GM23338 (cell line): ENCODE results near the gene GAL3ST1. TPM values are rescaled to one million over a fixed set of nuclear protein-coding genes. Genes with fewer than 3 reads are reported as not detected.

ENCODE experiments used
- ATAC-seq: fragments of 200-7000 bp; cut with Tn5 transposase; 3 replicates; pipeline ENCODE4 v1.9.1; 2020
- DNase-seq: peaks from one replicate; pipeline ENCODE4 v3.0.0-alpha.2; 2015; ENCODE audit warnings: low spot score
- H2AFZ ChIP-seq: fragments of 200-600 bp; sonication (generic); 2 replicates; pipeline ENCODE4 v1.8.0; 2016; ENCODE audit warnings: antibody characterized with exemption, mild to moderate bottlenecking, moderate library complexity
- H3F3A ChIP-seq: fragments of 200-600 bp; sonication (generic); replicated peaks from 2 replicates; pipeline ENCODE4 v1.8.0; 2017; ENCODE audit warnings: antibody characterized with exemption, mixed run types, low read depth
- H3K27ac ChIP-seq: fragments of 200-600 bp; sonication (generic); 2 replicates; pipeline ENCODE4 v1.6.1; 2016; ENCODE audit warnings: low read depth
- H3K27me3 ChIP-seq: fragments of 200-600 bp; sonication (generic); 2 replicates; pipeline ENCODE4 v1.8.0; 2016; ENCODE audit warnings: mild to moderate bottlenecking, mixed run types, moderate library complexity; ENCODE audit not compliant: insufficient read depth
- H3K36me3 ChIP-seq: fragments of 200-600 bp; sonication (generic); 2 replicates; pipeline ENCODE4 v1.8.0; 2016; ENCODE audit warnings: mild to moderate bottlenecking; ENCODE audit not compliant: insufficient read depth
- H3K4me1 ChIP-seq: fragments of 200-600 bp; sonication (generic); 2 replicates; pipeline ENCODE4 v1.8.0; 2016; ENCODE audit warnings: mild to moderate bottlenecking, moderate library complexity; ENCODE audit not compliant: insufficient read depth
- H3K4me2 ChIP-seq: fragments of 200-600 bp; sonication (generic); 2 replicates; pipeline ENCODE4 v1.7.1; 2017; ENCODE audit warnings: mixed run types
- H3K4me3 ChIP-seq: fragments of 200-600 bp; sonication (generic); 2 replicates; pipeline ENCODE4 v1.6.1; 2016; ENCODE audit warnings: mixed run types
- H3K79me2 ChIP-seq: fragments of 200-600 bp; sonication (generic); replicated peaks from 2 replicates; pipeline ENCODE4 v1.8.0; 2017; ENCODE audit warnings: mild to moderate bottlenecking; ENCODE audit not compliant: insufficient read depth
- H3K9me2 ChIP-seq: fragments of 200-600 bp; sonication (generic); 2 replicates; pipeline ENCODE4 v1.8.0; 2017; ENCODE audit not compliant: insufficient read depth
- H4K20me1 ChIP-seq: fragments of 200-600 bp; sonication (generic); replicated peaks from 2 replicates; pipeline ENCODE4 v1.8.0; 2017; ENCODE audit warnings: mild to moderate bottlenecking; ENCODE audit not compliant: insufficient read depth
- H3K27ac Mint-ChIP-seq: 2 replicates; pipeline ENCODE4 v1.8.0; 2020; ENCODE audit warnings: inconsistent platforms, mild to moderate bottlenecking, moderate library complexity, mixed read lengths
- H3K27me3 Mint-ChIP-seq: 3 replicates; pipeline ENCODE4 v1.8.0; 2022; ENCODE audit warnings: low read depth, mild to moderate bottlenecking, moderate library complexity, mixed read lengths, inconsistent platforms; ENCODE audit not compliant: insufficient read depth, poor library complexity
- H3K36me3 Mint-ChIP-seq: 3 replicates; pipeline ENCODE4 v1.8.0; 2021; ENCODE audit warnings: low read depth, mild to moderate bottlenecking, inconsistent platforms, moderate library complexity, mixed read lengths
- H3K4me1 Mint-ChIP-seq: 3 replicates; pipeline ENCODE4 v1.8.0; 2020; ENCODE audit warnings: mild to moderate bottlenecking, inconsistent platforms, mixed read lengths
- H3K4me3 Mint-ChIP-seq: 3 replicates; pipeline ENCODE4 v1.8.0; 2021; ENCODE audit warnings: moderate library complexity, mild to moderate bottlenecking, inconsistent platforms, mixed read lengths
- H3K9me3 Mint-ChIP-seq: 3 replicates; pipeline ENCODE4 v1.8.0; 2020; ENCODE audit warnings: moderate library complexity, mild to moderate bottlenecking, inconsistent platforms, mixed read lengths
- CREB1 ChIP-seq: fragments of 250-450 bp; sonication (Bioruptor Pico); IDR thresholded peaks from 2 replicates; pipeline ENCODE4 v1.5.0; 2020; ENCODE audit warnings: low read depth, mild to moderate bottlenecking, moderate library complexity
- ETS1 ChIP-seq: IDR thresholded peaks from 2 replicates; pipeline ENCODE4 v1.6.1; 2016; ENCODE audit warnings: antibody characterized with exemption
- EZH2phosphoT487 ChIP-seq: fragments of 200-600 bp; sonication (generic); IDR thresholded peaks from one replicate; pipeline ENCODE4 v1.8.1; 2018; ENCODE audit warnings: antibody characterized with exemption; ENCODE audit not compliant: unreplicated experiment
- NANOG ChIP-seq: IDR thresholded peaks from 2 replicates; pipeline ENCODE4 v1.6.1; 2016; ENCODE audit warnings: antibody characterized with exemption, borderline replicate concordance
- POLR2AphosphoS5 ChIP-seq: IDR thresholded peaks from 2 replicates; pipeline ENCODE4 v1.6.1; 2016; ENCODE audit warnings: antibody characterized with exemption, low read depth
- REST ChIP-seq: IDR thresholded peaks from one replicate; pipeline ENCODE4 v1.6.1; 2018; ENCODE audit warnings: antibody characterized with exemption; ENCODE audit not compliant: unreplicated experiment
- STAT1 ChIP-seq: IDR thresholded peaks from one replicate; pipeline ENCODE4 v1.6.1; 2016; ENCODE audit warnings: antibody characterized with exemption; ENCODE audit not compliant: unreplicated experiment
- ZNF114 ChIP-seq: fragments of 250-450 bp; sonication (Bioruptor Pico); IDR thresholded peaks from 2 replicates; pipeline ENCODE4 v1.5.0; 2020; ENCODE audit warnings: mild to moderate bottlenecking, moderate library complexity
- ZNF331 ChIP-seq: fragments of 250-450 bp; sonication (Bioruptor Pico); IDR thresholded peaks from 2 replicates; pipeline ENCODE4 v1.5.0; 2020; ENCODE audit warnings: low read depth, mild to moderate bottlenecking, moderate library complexity
- polyA plus RNA-seq: library from polyadenylated mRNA; unstranded; fragments of >200 nt; fragmentation: Nextera tagmentation; extraction: Ambion mirVana; gene quantifications from 2 replicates; pipeline ENCODE4 v1.2.1, GENCODE V29; 2016
- total RNA-seq: library from RNA; depleted of rRNA; stranded (reverse); fragments of >200 nt; shearing (Covaris generic); gene quantifications from 2 replicates; pipeline ENCODE4 v1.2.3, GENCODE V29; 2014
- TF ChIP-seq, protein P1 (sequence below), 2 experiments: fragments of 200-600 bp in 1 of 2; sonication (generic) in 1 of 2; conservative IDR thresholded peaks; 2 replicates each; pipeline versions ENCODE4 v1.5.1 to v1.6.1; 2016 to 2017; ENCODE audit warnings: antibody characterized with exemption in 2 of 2, low read depth in 2 of 2, mild to moderate bottlenecking in 2 of 2, moderate library complexity in 1 of 2

GAL3ST1 gene
- total and polyA plus RNA-seq, 2 experiments from 2014 or later = 8.2 to 13.3 TPM

DNA sequence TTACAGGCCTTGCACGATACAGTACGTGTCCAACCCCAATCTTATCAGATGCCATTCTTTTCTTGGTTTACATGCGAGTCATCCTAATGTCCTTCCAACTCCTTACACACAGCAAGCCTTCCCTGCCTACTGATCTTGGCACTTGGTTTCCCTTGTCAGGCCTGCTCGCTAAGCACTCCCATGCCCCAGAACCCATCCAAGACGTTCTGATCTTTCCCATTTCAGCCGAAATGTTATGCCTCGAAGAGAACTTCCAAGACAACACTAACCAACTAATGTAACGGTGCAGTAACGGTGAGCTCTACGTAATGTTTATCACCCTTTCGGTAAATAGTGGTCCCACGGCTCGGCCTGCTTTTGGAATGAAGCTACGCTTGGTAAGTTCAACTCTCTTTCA is 16.7 kb upstream of the GAL3ST1 start:
- DNase-seq (no peak), ATAC-seq (no peak)
- Histone ChIP-seq H3K27me3 (peaks cover 8% of the 10 kb centered on the region; the same call in 1 of the 2 replicates), H3K27ac (no peak overlapping the region), H3K4me3 (peak overlapping the region; percentile 94), H3K79me2 (peaks cover 31% of the 10 kb centered on the region), H3K36me3 (peaks cover 19% of the 10 kb centered on the region), H2AFZ (peak overlapping the region; percentile 4; the same call in 1 of the 2 replicates), H3K4me1 (0 out of 2 replicates have a peak, but pooled peaks cover 7% of the 10 kb centered on the region), H3K4me2 (peak overlapping the region; percentile 95), H3F3A (no peaks in the 10 kb centered on the region), H3K9me2 (no peaks in the 10 kb centered on the region), H4K20me1 (peaks cover 4% of the 10 kb centered on the region; the same call in 1 of the 2 replicates)
- Mint-ChIP-seq H3K9me3 (peaks cover 4% of the 10 kb centered on the region; the same call in 2 of the 3 replicates), H3K4me1 (peaks cover 3% of the 10 kb centered on the region; the same call in 1 of the 3 replicates), H3K27me3 (no peaks in the 10 kb centered on the region), H3K27ac (no peak overlapping the region), H3K36me3 (peaks cover 32% of the 10 kb centered on the region), H3K4me3 (no peak overlapping the region)
- TF ChIP-seq NANOG = no peak
- TF ChIP-seq, protein P1, sequence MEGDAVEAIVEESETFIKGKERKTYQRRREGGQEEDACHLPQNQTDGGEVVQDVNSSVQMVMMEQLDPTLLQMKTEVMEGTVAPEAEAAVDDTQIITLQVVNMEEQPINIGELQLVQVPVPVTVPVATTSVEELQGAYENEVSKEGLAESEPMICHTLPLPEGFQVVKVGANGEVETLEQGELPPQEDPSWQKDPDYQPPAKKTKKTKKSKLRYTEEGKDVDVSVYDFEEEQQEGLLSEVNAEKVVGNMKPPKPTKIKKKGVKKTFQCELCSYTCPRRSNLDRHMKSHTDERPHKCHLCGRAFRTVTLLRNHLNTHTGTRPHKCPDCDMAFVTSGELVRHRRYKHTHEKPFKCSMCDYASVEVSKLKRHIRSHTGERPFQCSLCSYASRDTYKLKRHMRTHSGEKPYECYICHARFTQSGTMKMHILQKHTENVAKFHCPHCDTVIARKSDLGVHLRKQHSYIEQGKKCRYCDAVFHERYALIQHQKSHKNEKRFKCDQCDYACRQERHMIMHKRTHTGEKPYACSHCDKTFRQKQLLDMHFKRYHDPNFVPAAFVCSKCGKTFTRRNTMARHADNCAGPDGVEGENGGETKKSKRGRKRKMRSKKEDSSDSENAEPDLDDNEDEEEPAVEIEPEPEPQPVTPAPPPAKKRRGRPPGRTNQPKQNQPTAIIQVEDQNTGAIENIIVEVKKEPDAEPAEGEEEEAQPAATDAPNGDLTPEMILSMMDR (conservative IDR thresholded peaks at IDR 0.05; ENCODE audit: low read depth in 2 of 2) = no peak
- no peak for TF ChIP-seq EZH2phosphoT487
- TF ChIP-seq ZNF331 (CRISPR knock-in tag) = no peak
- no peak for TF ChIP-seq ETS1
- no peak for TF ChIP-seq CREB1
- no peak for TF ChIP-seq POLR2AphosphoS5
- no peak for TF ChIP-seq REST

DNA sequence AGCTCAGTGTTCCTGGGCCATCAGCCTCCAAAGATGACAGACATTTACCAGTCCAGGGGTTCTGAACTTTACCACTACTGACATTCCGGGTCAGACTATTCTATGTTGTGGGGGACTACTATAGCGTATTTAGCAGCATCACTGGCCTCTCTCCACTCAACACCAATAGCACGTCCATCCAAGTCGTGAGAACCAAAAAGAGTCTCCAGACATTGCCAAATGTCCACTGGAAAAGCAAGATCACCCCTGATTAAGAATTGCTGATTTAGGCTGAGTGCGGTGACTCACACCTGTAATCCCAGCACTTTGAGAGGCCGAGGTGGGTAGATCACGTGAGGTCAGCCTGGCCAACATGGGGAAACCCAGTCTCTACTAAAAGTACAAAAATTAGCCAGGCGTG is 11.9 kb upstream of the GAL3ST1 start:
- no peak overlapping the region for H3K27ac Mint-ChIP-seq
- ATAC-seq = no peak
- H3F3A ChIP-seq = no peaks in the 10 kb centered on the region
- H3K9me2 ChIP-seq = no peaks in the 10 kb centered on the region
- no peak overlapping the region for H3K4me3 ChIP-seq
- H3K9me3 Mint-ChIP-seq = no peaks in the 10 kb centered on the region
- DNase-seq = no peak
- H3K79me2 ChIP-seq = peaks cover 29% of the 10 kb centered on the region
- H3K4me1 ChIP-seq = 0 out of 2 replicates have a peak, but pooled peaks cover 7% of the 10 kb centered on the region
- peaks cover 28% of the 10 kb centered on the region for H3K36me3 ChIP-seq
- no peak overlapping the region for H3K4me2 ChIP-seq
- peaks cover 4% of the 10 kb centered on the region; the same call in 1 of the 2 replicates for H4K20me1 ChIP-seq
- H3K4me1 Mint-ChIP-seq = peaks cover 3% of the 10 kb centered on the region; the same call in 1 of the 3 replicates
- H3K27me3 Mint-ChIP-seq = peaks cover 5% of the 10 kb centered on the region
- no peak overlapping the region for H3K27ac ChIP-seq
- H2AFZ ChIP-seq = no peak overlapping the region
- no peak overlapping the region for H3K4me3 Mint-ChIP-seq
- H3K36me3 Mint-ChIP-seq = peaks cover 75% of the 10 kb centered on the region
- H3K27me3 ChIP-seq = no peaks in the 10 kb centered on the region
- TF ChIP-seq ZNF114 (no peak), ETS1 (no peak), STAT1 (no peak), ZNF331 (CRISPR knock-in tag) (no peak)
